ENCODE measurements around the gene EXOC7.

EXOC7 gene

DNA sequence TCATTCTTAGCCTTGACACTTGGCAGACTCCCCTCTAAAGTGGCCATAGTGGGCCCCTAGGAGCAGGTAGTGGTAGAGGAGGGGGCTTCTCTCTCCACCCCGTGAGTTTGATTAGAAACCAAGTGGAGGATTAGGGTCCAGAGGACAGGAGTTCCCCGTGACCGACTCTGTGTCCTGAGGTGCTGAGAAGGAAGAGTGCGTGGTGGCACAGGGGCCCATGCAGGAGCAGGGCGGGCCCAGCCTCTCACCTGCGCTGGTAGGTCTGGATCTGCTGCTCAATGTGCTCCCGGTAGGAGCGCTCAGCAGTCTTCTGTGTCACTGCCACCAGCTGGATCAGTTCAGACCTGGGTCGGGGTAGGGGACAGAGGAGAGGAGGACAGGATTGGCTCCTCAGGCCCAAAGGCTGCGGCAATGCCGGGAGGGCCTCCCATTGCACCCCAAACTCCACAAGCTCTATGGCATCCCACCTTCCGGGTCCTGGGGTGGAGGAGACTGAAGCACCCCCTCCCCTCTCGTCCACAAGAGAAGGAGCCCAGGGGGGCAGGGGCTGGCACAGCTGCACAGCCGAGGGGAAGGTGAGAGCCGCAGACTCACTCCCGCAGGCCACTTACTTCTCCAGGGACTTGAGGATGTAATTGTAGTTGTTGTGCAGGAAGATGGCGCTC, 18.4 kb downstream of the EXOC7 start:
- TF ChIP-seq, protein P1, sequence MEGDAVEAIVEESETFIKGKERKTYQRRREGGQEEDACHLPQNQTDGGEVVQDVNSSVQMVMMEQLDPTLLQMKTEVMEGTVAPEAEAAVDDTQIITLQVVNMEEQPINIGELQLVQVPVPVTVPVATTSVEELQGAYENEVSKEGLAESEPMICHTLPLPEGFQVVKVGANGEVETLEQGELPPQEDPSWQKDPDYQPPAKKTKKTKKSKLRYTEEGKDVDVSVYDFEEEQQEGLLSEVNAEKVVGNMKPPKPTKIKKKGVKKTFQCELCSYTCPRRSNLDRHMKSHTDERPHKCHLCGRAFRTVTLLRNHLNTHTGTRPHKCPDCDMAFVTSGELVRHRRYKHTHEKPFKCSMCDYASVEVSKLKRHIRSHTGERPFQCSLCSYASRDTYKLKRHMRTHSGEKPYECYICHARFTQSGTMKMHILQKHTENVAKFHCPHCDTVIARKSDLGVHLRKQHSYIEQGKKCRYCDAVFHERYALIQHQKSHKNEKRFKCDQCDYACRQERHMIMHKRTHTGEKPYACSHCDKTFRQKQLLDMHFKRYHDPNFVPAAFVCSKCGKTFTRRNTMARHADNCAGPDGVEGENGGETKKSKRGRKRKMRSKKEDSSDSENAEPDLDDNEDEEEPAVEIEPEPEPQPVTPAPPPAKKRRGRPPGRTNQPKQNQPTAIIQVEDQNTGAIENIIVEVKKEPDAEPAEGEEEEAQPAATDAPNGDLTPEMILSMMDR (IDR thresholded peaks at IDR 0.05): no peak
- H3K4me1 ChIP-seq (ENCODE audit: control insufficient read depth in 1 of 2, insufficient read depth in 1 of 2, low read depth in 1 of 2, low read length in 1 of 2): no peaks in the 10 kb centered on the region
- no peak overlapping the region for H3K27ac ChIP-seq
- H3K36me3 ChIP-seq: peaks cover 91% of the 10 kb centered on the region
- H3K4me3 ChIP-seq (ENCODE audit: low read depth in 1 of 2, low read length in 1 of 2): no peak overlapping the region
- peaks cover 7% of the 10 kb centered on the region for H3K27me3 ChIP-seq
- no peaks in the 10 kb centered on the region for H3K9me3 ChIP-seq

DNA sequence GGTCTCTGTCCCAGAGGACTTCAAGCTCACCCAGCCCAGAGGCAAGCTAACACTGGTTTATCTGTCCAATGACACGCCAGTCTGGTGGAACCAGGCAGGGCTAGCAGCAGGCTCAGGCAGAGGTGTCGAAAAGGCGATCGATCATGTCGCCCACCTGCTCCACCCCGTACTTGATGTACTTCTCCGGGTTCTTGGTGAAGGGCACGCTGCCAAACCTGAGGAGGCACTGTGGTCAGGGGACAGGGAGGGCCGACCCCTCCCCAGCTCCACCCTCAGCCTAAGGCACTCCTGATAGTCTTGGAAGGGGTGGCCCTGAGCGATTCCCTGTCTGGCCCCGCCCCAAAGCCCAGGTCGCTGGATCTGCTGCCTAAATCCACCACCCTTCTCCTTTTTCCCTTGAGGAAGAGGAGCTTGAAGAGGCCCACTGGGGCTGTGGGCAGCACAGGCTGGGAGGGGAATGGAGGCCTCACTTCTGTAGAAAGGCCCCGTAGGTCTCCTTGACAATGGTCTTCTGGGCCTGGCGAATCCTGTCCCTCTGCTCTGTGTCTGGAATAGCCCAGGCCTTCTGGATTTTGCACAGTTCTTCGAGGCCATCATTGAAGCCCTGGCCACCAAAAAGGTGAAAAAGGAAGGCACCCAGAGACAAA, 19.9 kb downstream of the EXOC7 start:
- peaks cover 76% of the 10 kb centered on the region for H3K36me3 ChIP-seq
- TF ChIP-seq, protein P1 (IDR thresholded peaks at IDR 0.05): no peak

DNA sequence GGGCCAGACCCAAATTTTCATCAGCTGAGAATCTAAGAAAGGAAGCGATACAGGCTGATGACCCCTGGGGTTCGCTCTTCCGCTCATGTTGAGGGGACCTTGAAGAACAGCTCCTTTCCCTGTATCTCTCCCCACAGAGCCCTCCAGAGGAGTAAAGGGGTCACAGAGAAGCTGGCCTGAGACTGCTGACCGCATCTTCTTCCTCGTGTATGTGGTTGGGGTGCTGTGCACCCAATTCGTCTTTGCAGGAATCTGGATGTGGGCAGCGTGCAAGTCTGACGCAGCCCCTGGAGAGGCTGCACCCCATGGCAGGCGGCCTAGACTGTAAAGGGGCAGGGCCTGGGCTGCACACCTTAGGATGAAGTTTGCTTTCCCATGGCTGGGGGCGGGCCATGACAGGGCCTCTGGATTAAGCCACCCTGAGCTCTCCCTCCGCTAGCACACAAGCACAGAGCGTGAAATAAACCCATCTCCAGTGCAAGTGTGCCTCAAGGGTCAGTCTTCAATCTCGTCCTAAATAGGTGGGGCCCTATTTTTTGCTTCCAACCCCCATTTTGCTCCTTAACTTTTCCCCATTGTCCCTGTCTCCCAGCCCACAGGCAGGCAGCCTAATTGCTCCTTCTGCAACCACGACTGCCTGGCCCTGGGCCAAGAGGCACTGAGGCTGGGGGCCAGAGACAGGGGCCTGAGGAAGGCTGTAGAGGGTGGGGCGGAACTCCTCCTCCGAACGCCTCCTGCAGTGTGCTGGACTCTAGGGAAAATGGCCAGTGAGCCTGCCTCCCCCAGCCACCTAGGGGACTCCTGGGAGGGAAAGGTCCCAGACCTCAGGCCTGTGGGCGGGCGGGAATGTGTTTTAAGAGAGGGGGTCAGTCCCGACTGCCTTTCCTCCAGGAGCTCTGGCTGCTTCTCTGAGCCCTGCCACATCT, 21.0 kb downstream of the EXOC7 start:
- Histone ChIP-seq H3K4me3 (ENCODE audit: low read depth in 1 of 2, low read length in 1 of 2) (no peak overlapping the region), H3K36me3 (peaks cover 65% of the 10 kb centered on the region)
- TF ChIP-seq, protein P1 (IDR thresholded peaks at IDR 0.05): no peak

More for the DNA sequence above, 19.9 kb downstream of the EXOC7 start:
- Histone ChIP-seq H3K9me3 (no peaks in the 10 kb centered on the region), H3K4me1 (ENCODE audit: control insufficient read depth in 1 of 2, insufficient read depth in 1 of 2, low read depth in 1 of 2, low read length in 1 of 2) (peaks cover under 1 to 2% of the 10 kb centered on the region in 2 experiments), H3K4me3 (ENCODE audit: low read depth in 1 of 2, low read length in 1 of 2) (no peak overlapping the region), H3K27ac (no peak overlapping the region), H3K27me3 (peaks cover 22% of the 10 kb centered on the region)

DNA sequence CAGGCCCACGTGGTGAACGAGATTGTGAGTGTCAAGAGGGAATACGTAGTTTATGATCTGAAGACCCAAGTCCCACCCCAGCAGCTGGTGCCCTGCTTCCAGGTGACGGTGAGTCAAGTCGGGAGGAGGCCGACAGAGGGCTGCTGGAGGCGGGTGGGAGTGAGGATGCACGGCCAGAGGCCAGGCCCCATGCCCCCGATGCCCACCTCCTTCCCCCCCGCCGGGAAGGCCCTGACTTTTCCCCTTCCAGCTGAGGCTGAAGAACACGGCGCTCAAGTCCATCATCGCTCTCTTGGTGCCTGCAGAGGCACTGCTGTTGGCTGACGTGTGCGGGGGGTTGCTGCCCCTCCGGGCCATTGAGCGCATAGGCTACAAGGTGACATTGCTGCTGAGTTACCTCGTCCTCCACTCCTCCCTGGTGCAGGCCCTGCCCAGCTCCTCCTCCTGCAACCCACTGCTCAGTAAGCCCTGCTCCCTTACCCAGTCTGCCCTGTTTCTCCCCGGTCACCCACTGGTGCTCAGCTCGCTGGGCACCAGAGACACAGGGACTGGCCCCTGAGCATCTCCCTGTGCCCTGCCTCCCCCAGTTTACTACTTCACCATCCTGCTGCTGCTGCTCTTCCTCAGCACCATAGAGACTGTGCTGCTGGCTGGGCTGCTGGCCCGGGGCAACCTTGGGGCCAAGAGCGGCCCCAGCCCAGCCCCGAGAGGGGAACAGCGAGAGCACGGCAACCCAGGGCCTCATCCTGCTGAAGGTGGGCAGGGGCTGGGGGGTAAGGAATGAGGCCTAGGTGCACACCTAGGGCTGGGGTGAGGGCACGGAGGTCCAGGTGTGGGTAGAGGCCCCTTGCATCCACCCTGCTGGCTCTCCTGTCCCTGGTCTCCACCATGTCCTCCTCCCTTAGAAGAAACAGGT, 22.0 kb downstream of the EXOC7 start:
- Histone ChIP-seq H3K4me1 (ENCODE audit: control insufficient read depth in 1 of 2, insufficient read depth in 1 of 2, low read depth in 1 of 2, low read length in 1 of 2) (peaks cover 18 to 22% of the 10 kb centered on the region in 2 experiments), H3K9me3 (no peaks in the 10 kb centered on the region), H3K27me3 (peaks cover 43% of the 10 kb centered on the region), H3K27ac (no peak overlapping the region), H3K36me3 (peaks cover 54% of the 10 kb centered on the region), H3K4me3 (ENCODE audit: low read depth in 1 of 2, low read length in 1 of 2) (no peak overlapping the region)
- TF ChIP-seq, protein P1 (IDR thresholded peaks at IDR 0.05): no peak

More for the DNA sequence above, 21.0 kb downstream of the EXOC7 start:
- H3K4me1 ChIP-seq (ENCODE audit: control insufficient read depth in 1 of 2, insufficient read depth in 1 of 2, low read depth in 1 of 2, low read length in 1 of 2): peaks cover 8 to 12% of the 10 kb centered on the region in 2 experiments
- peaks cover 33% of the 10 kb centered on the region for H3K27me3 ChIP-seq
- no peak overlapping the region for H3K27ac ChIP-seq
- no peaks in the 10 kb centered on the region for H3K9me3 ChIP-seq

Measured in neutrophil (primary cell).